Adipocyte (in vitro differentiated cells): Measurements from ENCODE around the gene GPHN.

Experiments
- DNase-seq: peaks from one replicate; pipeline ENCODE4 v3.0.0-alpha.2; 2015; ENCODE audit warnings: low read depth
- H3K27me3 ChIP-seq: replicated peaks from 2 replicates; pipeline ENCODE4 v1.7.0; 2013; ENCODE audit warnings: mild to moderate bottlenecking, low read length, moderate library complexity; ENCODE audit not compliant: control insufficient read depth, insufficient read depth
- H3K36me3 ChIP-seq: 2 replicates; pipeline ENCODE4 v1.7.0; 2013; ENCODE audit warnings: low read length, mild to moderate bottlenecking, moderate library complexity; ENCODE audit not compliant: control insufficient read depth, insufficient read depth, severe bottlenecking
- H3K4me1 ChIP-seq: 2 replicates; pipeline ENCODE4 v1.7.0; 2013; ENCODE audit warnings: mild to moderate bottlenecking, low read length, moderate library complexity; ENCODE audit not compliant: control insufficient read depth, insufficient read depth
- H3K4me3 ChIP-seq: 2 replicates; pipeline ENCODE4 v1.7.0; 2013; ENCODE audit warnings: mild to moderate bottlenecking, low read length, moderate library complexity
- H3K9ac ChIP-seq: 2 replicates; pipeline ENCODE4 v1.7.0; 2013; ENCODE audit warnings: mild to moderate bottlenecking, low read length, moderate library complexity
- H3K9me3 ChIP-seq: 2 replicates; pipeline ENCODE4 v1.7.0; 2013; ENCODE audit warnings: mild to moderate bottlenecking, low read length, moderate library complexity; ENCODE audit not compliant: control insufficient read depth

The GPHN gene

GRCh38 chr14:66735853-66736252, 227.9 kb downstream of the GPHN start:
- no peak for DNase-seq
- no peak overlapping the region for H3K9ac ChIP-seq
- H3K9me3 ChIP-seq, result peaks cover 9% of the 10 kb centered on the region
- H3K4me1 ChIP-seq, result no peaks in the 10 kb centered on the region
- no peak overlapping the region for H3K4me3 ChIP-seq
- H3K27me3 ChIP-seq, result no peaks in the 10 kb centered on the region
- H3K36me3 ChIP-seq, result no peaks in the 10 kb centered on the region

DNA sequence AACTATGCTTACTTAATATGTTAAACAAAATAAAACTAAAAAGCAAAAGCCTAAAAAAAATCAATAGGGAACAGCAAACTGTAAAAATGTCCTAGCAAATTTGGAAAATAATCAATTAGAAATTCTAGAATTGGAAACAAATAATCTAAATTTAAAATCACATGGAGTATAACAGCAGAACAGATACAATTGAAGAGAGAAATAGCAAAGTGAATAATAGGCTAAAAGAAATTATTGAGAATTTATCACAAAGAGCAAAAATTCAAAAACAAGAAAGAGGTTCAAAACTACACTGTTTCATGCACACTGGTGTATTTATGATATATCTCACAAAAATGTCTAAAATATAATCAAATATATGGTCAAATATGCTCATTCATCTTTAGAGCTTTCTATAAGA, 231.9 kb downstream of the GPHN start:
- no peak overlapping the region for H3K9ac ChIP-seq
- H3K27me3 ChIP-seq, result no peaks in the 10 kb centered on the region
- H3K9me3 ChIP-seq, result peaks cover 9% of the 10 kb centered on the region
- DNase-seq, result no peak
- no peak overlapping the region for H3K4me3 ChIP-seq
- H3K4me1 ChIP-seq, result no peaks in the 10 kb centered on the region
- no peaks in the 10 kb centered on the region for H3K36me3 ChIP-seq

DNA sequence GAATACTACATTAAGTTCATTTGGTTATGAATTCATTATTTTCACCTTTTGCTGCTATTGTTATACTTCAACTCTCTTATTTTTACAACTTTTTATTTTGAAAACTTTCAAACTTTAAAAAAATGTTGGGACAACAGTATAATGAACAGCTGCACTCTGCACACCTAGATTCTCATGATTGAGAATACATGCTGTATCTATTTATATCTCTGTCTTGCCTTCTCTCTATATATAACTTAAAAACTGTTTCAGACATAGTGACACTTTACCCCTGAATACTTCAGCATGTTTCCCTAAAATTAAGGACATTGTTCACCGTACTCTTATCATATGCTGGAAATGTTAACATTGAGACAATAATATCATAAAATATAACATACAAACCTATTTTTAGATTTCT, 237.1 kb downstream of the GPHN start:
- Histone ChIP-seq H3K36me3 (no peaks in the 10 kb centered on the region), H3K4me3 (no peak overlapping the region), H3K9ac (no peak overlapping the region), H3K27me3 (no peaks in the 10 kb centered on the region), H3K9me3 (peaks cover under 1% of the 10 kb centered on the region), H3K4me1 (no peaks in the 10 kb centered on the region)
- DNase-seq, result no peak

GRCh38 chr14:66746316-66747006, 238.5 kb downstream of the GPHN start:
- no peaks in the 10 kb centered on the region for H3K36me3 ChIP-seq

GRCh38 chr14:66752109-66752508, 244.2 kb downstream of the GPHN start:
- no peaks in the 10 kb centered on the region for H3K9me3 ChIP-seq
- no peak overlapping the region for H3K9ac ChIP-seq
- H3K36me3 ChIP-seq, result no peaks in the 10 kb centered on the region
- no peak overlapping the region for H3K4me3 ChIP-seq
- no peaks in the 10 kb centered on the region for H3K4me1 ChIP-seq
- H3K27me3 ChIP-seq, result no peaks in the 10 kb centered on the region
- no peak for DNase-seq

More at GRCh38 chr14:66746316-66747006, 238.5 kb downstream of the GPHN start:
- Histone ChIP-seq H3K9me3 (no peaks in the 10 kb centered on the region), H3K27me3 (no peaks in the 10 kb centered on the region), H3K4me1 (no peaks in the 10 kb centered on the region), H3K9ac (no peak overlapping the region), H3K4me3 (no peak overlapping the region)
- DNase-seq, result peak; percentile 70

DNA sequence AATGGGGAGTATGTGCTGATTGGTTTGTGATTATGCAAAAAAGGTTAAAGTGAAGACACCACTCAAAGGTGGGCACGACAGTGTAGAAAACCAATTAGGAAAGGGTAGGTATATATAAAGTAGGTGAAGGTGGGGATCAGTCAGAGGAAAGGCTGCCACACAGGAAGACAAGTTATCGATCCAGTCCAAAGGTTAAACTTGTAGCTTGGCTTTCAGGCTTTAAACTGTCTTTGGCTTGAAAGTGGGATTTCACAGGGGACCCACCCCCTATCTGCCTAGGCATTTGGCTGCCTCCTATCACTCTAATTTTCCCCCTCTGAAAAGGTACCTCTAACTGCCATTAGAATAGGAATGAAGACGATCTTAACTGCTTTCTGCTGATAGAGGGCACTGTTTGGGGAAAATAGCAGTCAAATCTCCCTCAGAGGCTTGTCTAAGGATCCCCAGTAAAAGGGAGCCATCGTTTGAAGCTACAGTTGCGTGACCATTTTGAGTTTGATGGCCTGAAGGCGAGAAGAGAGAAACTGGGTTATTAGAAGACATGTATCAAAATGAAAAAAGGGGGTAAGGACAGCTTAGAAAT, 250.2 kb downstream of the GPHN start:
- no peaks in the 10 kb centered on the region for H3K9me3 ChIP-seq
- DNase-seq, result no peak
- no peaks in the 10 kb centered on the region for H3K36me3 ChIP-seq
- no peak overlapping the region for H3K9ac ChIP-seq
- H3K4me1 ChIP-seq, result no peaks in the 10 kb centered on the region
- no peaks in the 10 kb centered on the region for H3K27me3 ChIP-seq
- no peak overlapping the region for H3K4me3 ChIP-seq

GRCh38 chr14:66772146-66772545, 264.2 kb downstream of the GPHN start:
- DNase-seq, result no peak

GRCh38 chr14:66782853-66783252, 274.9 kb downstream of the GPHN start:
- H3K4me3 ChIP-seq, result no peak overlapping the region
- H3K36me3 ChIP-seq, result no peaks in the 10 kb centered on the region
- H3K27me3 ChIP-seq, result no peaks in the 10 kb centered on the region
- no peaks in the 10 kb centered on the region for H3K9me3 ChIP-seq
- no peak overlapping the region for H3K9ac ChIP-seq
- no peaks in the 10 kb centered on the region for H3K4me1 ChIP-seq
- no peak for DNase-seq

More at GRCh38 chr14:66772146-66772545, 264.2 kb downstream of the GPHN start:
- no peaks in the 10 kb centered on the region for H3K36me3 ChIP-seq
- no peaks in the 10 kb centered on the region for H3K27me3 ChIP-seq
- no peak overlapping the region for H3K9ac ChIP-seq
- H3K4me3 ChIP-seq, result no peak overlapping the region
- no peaks in the 10 kb centered on the region for H3K9me3 ChIP-seq
- no peaks in the 10 kb centered on the region for H3K4me1 ChIP-seq

- no peak overlapping the region for H3K9ac ChIP-seq
- H3K36me3 ChIP-seq, result peaks cover 3% of the 10 kb centered on the region
- peaks cover 4% of the 10 kb centered on the region for H3K9me3 ChIP-seq
- H3K27me3 ChIP-seq, result no peaks in the 10 kb centered on the region
- H3K4me3 ChIP-seq, result no peak overlapping the region
- no peaks in the 10 kb centered on the region for H3K4me1 ChIP-seq
- DNase-seq, result no peak
These were observed 282.2 kb downstream of the GPHN start for GRCh38 chr14:66790101-66790500.

- H3K36me3 ChIP-seq, result no peaks in the 10 kb centered on the region
- H3K27me3 ChIP-seq, result no peaks in the 10 kb centered on the region
- H3K4me3 ChIP-seq, result no peak overlapping the region
- H3K9ac ChIP-seq, result no peak overlapping the region
- DNase-seq, result no peak
- no peaks in the 10 kb centered on the region for H3K4me1 ChIP-seq
- peaks cover 5% of the 10 kb centered on the region for H3K9me3 ChIP-seq
These were observed 295.0 kb downstream of the GPHN start for GRCh38 chr14:66802962-66803361.

- H3K27me3 ChIP-seq, result no peaks in the 10 kb centered on the region
- H3K9ac ChIP-seq, result no peak overlapping the region
- DNase-seq, result no peak
- H3K4me3 ChIP-seq, result no peak overlapping the region
- no peaks in the 10 kb centered on the region for H3K4me1 ChIP-seq
- H3K36me3 ChIP-seq, result no peaks in the 10 kb centered on the region
- peaks cover 5% of the 10 kb centered on the region for H3K9me3 ChIP-seq
These were observed 296.2 kb downstream of the GPHN start for GRCh38 chr14:66804141-66804540.

GRCh38 chr14:66813636-66814035, 305.7 kb downstream of the GPHN start:
- H3K9ac ChIP-seq, result no peak overlapping the region
- peaks cover 22% of the 10 kb centered on the region for H3K9me3 ChIP-seq
- peaks cover 19% of the 10 kb centered on the region for H3K36me3 ChIP-seq
- DNase-seq, result no peak
- H3K4me3 ChIP-seq, result no peak overlapping the region
- H3K4me1 ChIP-seq, result no peaks in the 10 kb centered on the region
- H3K27me3 ChIP-seq, result no peaks in the 10 kb centered on the region
